GM18508 (cell line): Measurements from ENCODE around the gene RBPJ.

Experiments
- ATAC-seq: cut with Tn5 transposase; IDR thresholded peaks from one replicate; pipeline ENCODE4 v1.9.1; 2021; ENCODE audit warnings: moderate number of reproducible peaks; ENCODE audit not compliant: insufficient read depth, unreplicated experiment

RBPJ gene

GRCh38 chr4:26410385-26411293 is 89.8 kb downstream of the RBPJ start:
- peak; percentile 65 for ATAC-seq

DNA sequence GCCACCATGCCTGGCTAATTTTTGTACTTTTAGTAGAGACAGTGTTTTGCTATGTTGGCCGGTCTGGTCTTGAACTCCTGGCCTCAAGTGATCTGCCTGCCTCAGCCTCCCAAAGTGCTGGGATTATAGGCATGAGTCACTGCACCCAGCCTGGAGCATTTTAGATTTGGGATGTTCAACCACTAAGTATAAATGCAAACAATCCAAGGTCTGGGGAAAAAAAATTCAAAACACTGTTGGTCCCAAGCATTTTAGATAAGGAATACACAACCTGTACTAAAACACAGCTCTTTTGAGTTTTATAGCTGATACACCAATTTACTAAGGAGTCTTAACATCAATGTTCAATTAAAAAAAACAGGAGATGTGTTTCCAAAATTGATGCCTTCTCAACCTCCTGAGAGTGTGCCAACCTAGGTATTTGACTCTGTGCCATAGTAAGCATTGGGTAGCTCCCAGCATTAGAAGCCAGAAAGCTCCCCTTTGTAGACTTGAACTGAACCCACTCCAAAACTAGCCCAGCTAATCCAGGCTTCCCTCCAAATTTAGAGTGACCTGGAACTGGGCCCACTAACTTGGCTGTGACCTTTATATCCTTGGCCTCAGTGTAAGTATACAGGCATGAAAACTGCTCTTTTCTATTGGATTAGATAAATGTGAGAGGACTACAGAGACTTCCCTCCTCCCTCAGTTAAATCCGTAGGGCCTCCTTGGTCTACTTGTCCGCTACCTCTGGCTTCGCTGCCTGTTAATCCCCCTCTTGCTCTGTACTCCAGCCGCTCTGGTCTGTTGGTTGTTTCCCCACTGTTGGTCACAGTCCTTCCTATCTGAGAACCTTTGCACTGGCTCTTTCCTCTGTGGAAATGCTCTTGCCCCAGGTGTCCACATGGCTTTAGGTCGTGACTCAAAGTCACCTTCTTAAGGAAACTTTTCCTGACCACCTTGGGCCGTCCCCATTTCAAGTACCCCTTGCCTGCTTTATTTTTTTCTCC is 91.9 kb downstream of the RBPJ start:
- no peak for ATAC-seq

DNA sequence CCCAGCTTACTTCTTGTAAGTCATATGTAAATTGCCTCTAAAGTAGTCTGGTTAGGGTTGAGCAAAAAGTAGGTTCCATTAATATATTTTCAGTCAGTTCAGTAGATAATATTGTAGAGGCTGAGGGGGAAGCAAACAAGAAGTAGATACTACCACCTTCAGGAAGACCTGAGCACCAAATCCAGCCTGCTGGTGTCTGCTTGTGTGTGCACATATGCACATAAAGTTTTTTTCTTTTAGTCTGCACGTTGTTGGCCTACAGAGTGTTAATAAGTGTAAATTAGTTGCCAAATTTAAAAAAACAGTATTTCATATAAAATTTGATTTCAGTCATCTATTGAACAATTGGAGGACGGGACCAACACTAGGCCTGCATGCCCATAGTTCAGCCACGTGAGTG is 92.8 kb downstream of the RBPJ start:
- no peak for ATAC-seq

GRCh38 chr4:26418107-26418506 is 97.3 kb downstream of the RBPJ start:
- ATAC-seq = no peak

DNA sequence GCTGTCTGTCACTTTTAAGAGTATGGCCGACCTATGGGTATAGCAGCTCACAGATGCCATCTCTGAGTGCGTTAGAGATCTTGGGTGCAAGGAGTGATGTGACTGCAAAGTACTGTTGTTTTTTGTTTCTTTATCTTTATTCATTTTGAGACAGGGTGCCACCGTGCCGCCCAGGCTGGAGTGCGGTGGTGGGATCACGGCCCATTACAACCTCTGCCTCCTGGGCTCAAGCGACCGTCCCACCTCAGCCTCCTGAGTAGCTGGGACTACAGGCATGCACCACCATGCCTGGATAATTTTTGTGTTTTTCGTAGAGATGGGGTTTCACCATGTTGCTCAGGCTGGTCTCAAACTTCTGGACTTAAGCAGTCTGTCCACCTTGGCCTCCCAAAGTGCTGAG is 98.0 kb downstream of the RBPJ start:
- ATAC-seq = no peak

- ATAC-seq = no peak
Measured at GRCh38 chr4:26420438-26420837, 99.6 kb downstream of the RBPJ start.

DNA sequence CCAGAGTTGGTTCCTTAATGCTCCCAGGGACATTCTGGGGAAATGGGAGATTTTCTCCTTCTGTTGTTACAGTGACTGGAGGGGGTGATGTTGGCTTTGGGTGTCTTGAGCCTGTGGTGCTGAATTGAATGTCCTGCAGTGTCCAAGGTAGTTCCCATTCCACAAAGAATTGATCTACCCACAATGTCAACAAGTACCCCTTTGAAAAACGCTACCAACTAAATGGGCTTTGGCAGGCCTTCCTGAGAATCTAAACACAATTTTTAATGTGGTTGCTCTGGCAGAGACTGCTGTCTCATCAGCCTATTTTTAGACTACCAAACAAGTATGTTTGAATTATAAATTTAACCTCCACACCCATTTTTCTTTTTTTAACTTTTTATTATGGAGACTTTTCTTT is 100.1 kb downstream of the RBPJ start:
- no peak for ATAC-seq

GRCh38 chr4:26424153-26424552 is 103.3 kb downstream of the RBPJ start:
- ATAC-seq = no peak

DNA sequence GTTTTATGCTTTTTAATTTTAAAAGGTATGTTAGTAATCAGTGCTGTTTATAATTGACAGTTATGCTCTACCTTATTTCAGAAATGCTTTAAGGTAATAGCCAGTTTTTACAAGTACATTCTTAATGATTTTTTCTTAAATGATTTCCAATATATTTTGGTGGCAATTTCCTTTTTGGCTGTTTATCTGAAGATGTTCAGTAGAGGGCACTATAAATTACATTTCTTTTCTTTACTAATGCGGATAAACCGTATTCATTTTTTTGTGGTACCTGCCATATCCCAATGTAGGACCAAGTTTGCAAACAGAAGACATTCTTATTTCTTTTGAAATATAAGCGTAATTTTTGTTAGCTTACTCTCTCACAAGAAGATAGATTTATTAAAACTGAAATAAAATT is 104.0 kb downstream of the RBPJ start:
- ATAC-seq = no peak

- no peak for ATAC-seq
Measured at GRCh38 chr4:26425953-26426352, 105.1 kb downstream of the RBPJ start.

- ATAC-seq = no peak
Measured at GRCh38 chr4:26426892-26427291, 106.1 kb downstream of the RBPJ start.

- no peak for ATAC-seq
Measured at GRCh38 chr4:26429910-26430309, 109.1 kb downstream of the RBPJ start.

DNA sequence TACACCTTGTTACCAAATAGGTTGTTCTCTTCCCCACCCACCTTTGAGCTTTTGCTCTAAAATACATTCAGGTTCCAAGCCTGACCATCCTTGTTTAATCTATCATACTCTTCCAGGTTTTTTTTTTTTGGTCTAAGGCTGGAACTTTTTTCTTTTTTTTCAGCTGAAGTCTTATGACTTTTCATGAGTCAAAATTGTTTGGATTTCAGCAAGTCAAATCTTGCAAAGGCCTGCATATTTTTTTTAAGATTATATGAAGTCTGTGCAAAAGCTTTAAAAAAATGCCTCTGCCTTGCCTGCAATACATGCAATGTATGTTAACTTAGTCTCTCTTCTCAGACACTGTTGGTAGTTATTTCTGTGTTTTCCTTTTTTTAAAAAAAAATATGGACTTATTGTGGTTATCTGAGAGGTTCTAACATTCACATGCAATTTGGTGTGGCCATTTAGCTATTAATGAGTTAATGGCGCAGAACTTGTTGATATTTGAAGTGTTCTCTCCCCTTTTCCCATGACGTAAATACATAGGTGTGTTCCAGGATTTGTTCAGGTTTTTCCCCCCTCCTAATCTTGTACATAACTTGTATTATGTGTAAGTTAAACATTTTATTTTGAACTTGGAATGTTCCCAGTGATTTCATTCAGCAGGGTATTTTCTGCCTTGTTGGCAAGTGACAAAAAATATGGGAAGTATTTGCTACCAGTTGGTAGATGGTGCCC is 110.8 kb downstream of the RBPJ start:
- no peak for ATAC-seq

- no peak for ATAC-seq
Measured at GRCh38 chr4:26432419-26432818, 111.6 kb downstream of the RBPJ start.

- ATAC-seq = no peak
Measured at GRCh38 chr4:26433556-26433955, 112.7 kb downstream of the RBPJ start.

GRCh38 chr4:26434030-26434639 is 113.3 kb downstream of the RBPJ start:
- ATAC-seq = no peak

- no peak for ATAC-seq
Measured at GRCh38 chr4:26441102-26441501, 120.3 kb downstream of the RBPJ start.

GRCh38 chr4:26441771-26442170 is 121.0 kb downstream of the RBPJ start:
- ATAC-seq = no peak

GRCh38 chr4:26447378-26447777 is 126.6 kb downstream of the RBPJ start:
- no peak for ATAC-seq

DNA sequence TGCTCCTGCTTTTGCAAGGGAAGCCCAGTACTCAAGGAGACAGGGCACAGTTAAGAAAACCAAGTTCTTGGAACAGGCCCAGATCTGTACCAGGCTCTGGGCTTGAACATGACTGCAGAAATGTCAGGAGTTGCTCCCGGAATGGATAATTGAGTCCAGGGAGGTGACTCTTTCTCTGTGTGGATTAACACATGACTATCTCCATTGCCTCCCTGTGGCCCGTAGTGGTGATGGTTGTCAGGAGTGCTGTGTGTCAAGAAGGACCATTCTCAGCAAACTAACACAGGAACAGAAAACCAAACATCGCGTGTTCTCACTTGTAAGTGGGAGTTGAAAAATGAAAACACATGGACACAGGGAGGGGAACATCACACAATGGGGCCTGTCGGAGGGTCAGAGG is 129.6 kb downstream of the RBPJ start:
- no peak for ATAC-seq
